Measurements from ENCODE around the gene SLC25A19. TPM values are rescaled to one million over a fixed set of nuclear protein-coding genes. Genes with fewer than 3 reads are reported as not detected.
"Not testable (repeated sequence)": the region's sequence is repeated elsewhere in the genome, so short reads cannot be mapped to it uniquely, and the experiment has no call there.

SLC25A19 gene
- total RNA-seq, 3 donors from 2014 or later: 111 to 140 (median 134) TPM

DNA sequence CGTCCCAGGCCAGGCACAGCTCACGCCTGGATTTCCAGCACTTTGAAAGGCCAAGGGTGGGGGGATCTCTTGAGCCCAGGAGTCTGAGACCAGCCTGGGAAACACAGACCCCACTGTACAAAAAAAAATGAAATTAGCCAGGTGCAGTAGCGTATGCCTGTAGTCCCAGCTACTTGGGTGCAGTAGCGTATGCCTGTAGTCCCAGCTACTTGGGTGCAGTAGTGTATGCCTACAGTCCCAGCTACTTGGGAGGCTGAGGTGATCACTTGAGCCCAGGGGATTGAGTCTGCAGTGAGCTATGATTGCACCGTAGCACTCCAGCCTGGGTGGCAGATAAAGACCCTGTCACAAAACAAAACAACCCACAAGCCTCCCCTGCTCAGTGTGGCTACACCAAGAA, 27.0 kb upstream of the SLC25A19 start:
- ATAC-seq: peak in 1 of 2 donors; percentile 32
- no peaks in the 10 kb centered on the region for H3K27me3 Mint-ChIP-seq (ENCODE audit: low read depth)
- no peak overlapping the region for H3K4me3 Mint-ChIP-seq
- H3K9me3 Mint-ChIP-seq: no peaks in the 10 kb centered on the region
- H3K36me3 Mint-ChIP-seq (ENCODE audit: insufficient read depth): peaks cover 13% of the 10 kb centered on the region
- H3K4me1 Mint-ChIP-seq (ENCODE audit: low read depth): peaks cover 14% of the 10 kb centered on the region
- DNase-seq: no peak

- no peak for DNase-seq
- no peaks in the 10 kb centered on the region for H3K9me3 Mint-ChIP-seq
These were observed 26.5 kb upstream of the SLC25A19 start for GRCh38 chr17:75315541-75316243.

DNA sequence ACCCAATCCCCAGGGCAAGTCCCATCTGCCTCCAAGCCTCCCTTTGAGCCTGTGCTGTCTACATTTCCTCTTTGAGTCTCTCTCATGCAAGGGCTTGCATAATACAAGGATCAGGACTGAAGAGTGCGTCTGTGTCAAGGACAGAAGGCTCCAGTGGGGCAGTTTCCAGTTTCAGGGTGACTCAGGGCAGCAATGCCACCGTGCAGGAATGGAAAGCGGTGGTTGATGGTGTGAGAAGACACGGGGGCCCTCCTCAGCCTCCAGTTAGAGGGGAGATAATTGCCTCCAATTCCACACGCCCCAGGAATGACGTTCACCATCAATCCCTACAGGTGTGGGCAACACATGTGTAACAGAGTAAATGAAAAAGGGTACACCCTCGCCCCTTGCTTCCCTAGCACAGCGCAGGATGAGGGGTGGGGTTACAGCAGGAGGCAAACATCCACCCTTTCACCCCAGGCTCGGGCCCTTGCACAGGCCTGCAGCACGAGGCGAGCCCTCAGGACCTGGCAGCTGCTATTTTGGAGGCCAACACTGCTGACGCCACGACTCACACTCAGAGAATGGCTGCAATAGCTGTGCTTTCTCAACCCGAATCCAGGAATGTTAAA, 24.8 kb upstream of the SLC25A19 start:
- ATAC-seq (no peak), DNase-seq (no peak)
- Mint-ChIP-seq H3K36me3 (ENCODE audit: insufficient read depth) (no peaks in the 10 kb centered on the region), H3K4me1 (ENCODE audit: low read depth) (peaks cover 14% of the 10 kb centered on the region), H3K9me3 (no peaks in the 10 kb centered on the region), H3K27me3 (ENCODE audit: low read depth) (no peaks in the 10 kb centered on the region), H3K4me3 (no peak overlapping the region)

More at GRCh38 chr17:75315541-75316243, 26.5 kb upstream of the SLC25A19 start:
- H3K4me1 Mint-ChIP-seq (ENCODE audit: low read depth): peaks cover 14% of the 10 kb centered on the region
- H3K27me3 Mint-ChIP-seq (ENCODE audit: low read depth): no peaks in the 10 kb centered on the region
- H3K36me3 Mint-ChIP-seq (ENCODE audit: insufficient read depth): peaks cover 9% of the 10 kb centered on the region
- ATAC-seq: peak; percentile 52 to 57
- H3K4me3 Mint-ChIP-seq: no peak overlapping the region

DNA sequence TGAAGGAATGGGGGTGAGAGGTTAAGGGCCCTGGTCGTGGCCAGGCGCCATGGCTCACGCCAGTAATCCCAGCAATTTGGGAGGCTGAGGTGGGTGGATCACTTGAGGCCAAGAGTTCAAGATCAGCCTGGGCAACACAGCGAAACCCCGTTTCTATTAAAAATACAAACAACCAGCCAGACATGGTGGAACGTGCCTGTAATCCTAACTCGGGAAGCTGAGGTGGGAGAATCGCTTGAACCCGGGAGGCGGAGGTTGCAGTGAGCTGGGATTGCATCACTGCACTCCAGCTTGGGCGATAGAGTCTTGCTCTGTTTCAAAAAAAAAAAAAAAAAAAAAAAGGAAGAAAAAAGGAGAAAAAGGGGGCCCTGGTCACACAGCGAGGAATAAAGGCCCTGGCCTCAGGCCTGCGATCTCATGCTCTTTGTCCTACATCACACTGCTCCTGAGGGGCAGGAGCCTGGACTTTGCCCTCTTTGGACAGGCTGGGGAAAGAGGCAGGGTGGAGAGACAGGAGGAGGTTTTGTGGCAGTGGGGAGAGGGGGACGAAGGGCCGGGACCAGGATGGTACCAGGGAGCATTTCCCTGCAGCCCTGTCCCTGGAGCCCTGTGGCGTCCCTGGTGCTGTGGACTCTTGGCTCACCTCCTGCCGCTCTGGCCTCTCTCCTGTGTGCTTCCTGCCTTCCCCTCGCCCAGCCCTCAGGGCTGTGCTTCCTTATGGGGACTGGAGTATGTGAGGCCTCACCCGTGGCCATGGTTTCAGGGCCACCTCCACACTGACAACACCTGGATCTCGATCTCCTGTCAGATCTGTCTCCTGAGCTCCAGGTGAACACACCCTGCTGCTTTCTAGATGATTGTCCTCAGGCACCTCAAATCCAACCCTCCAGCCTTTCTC, 19.7 kb upstream of the SLC25A19 start:
- H3K4me3 Mint-ChIP-seq: no peak overlapping the region
- ATAC-seq (no peak), DNase-seq (no peak)
- H3K4me1 Mint-ChIP-seq (ENCODE audit: low read depth): peaks cover 6% of the 10 kb centered on the region
- H3K9me3 Mint-ChIP-seq: no peaks in the 10 kb centered on the region
- no peaks in the 10 kb centered on the region for H3K27me3 Mint-ChIP-seq (ENCODE audit: low read depth)
- no peaks in the 10 kb centered on the region for H3K36me3 Mint-ChIP-seq (ENCODE audit: insufficient read depth)

- H3K4me3 Mint-ChIP-seq: no peak overlapping the region
- H3K27me3 Mint-ChIP-seq (ENCODE audit: low read depth): no peaks in the 10 kb centered on the region
- no peaks in the 10 kb centered on the region for H3K9me3 Mint-ChIP-seq
- no peak for DNase-seq
- no peaks in the 10 kb centered on the region for H3K36me3 Mint-ChIP-seq (ENCODE audit: insufficient read depth)
- ATAC-seq: no peak
- H3K4me1 Mint-ChIP-seq (ENCODE audit: low read depth): peaks cover 3% of the 10 kb centered on the region
These were observed 18.9 kb upstream of the SLC25A19 start for GRCh38 chr17:75307957-75308731.

- no peak overlapping the region for H3K4me3 Mint-ChIP-seq
- H3K4me1 Mint-ChIP-seq (ENCODE audit: low read depth): peaks cover 10% of the 10 kb centered on the region
- H3K27me3 Mint-ChIP-seq (ENCODE audit: low read depth): no peaks in the 10 kb centered on the region
- ATAC-seq (no peak), DNase-seq (no peak)
- H3K36me3 Mint-ChIP-seq (ENCODE audit: insufficient read depth): peaks cover 1% of the 10 kb centered on the region
- no peaks in the 10 kb centered on the region for H3K9me3 Mint-ChIP-seq
These were observed 12.4 kb upstream of the SLC25A19 start for GRCh38 chr17:75301502-75302206.

GRCh38 chr17:75301049-75301448, 11.8 kb upstream of the SLC25A19 start:
- DNase-seq: no peak
- Mint-ChIP-seq H3K27me3 (ENCODE audit: low read depth) (no peaks in the 10 kb centered on the region), H3K4me1 (ENCODE audit: low read depth) (peaks cover 12% of the 10 kb centered on the region), H3K9me3 (no peaks in the 10 kb centered on the region), H3K36me3 (ENCODE audit: insufficient read depth) (peaks cover 1% of the 10 kb centered on the region), H3K4me3 (no peak overlapping the region)
- ATAC-seq: no peak

GRCh38 chr17:75300280-75300679, 11.0 kb upstream of the SLC25A19 start:
- H3K27me3 Mint-ChIP-seq (ENCODE audit: low read depth): no peaks in the 10 kb centered on the region
- no peak for ATAC-seq
- peaks cover 19% of the 10 kb centered on the region for H3K4me1 Mint-ChIP-seq (ENCODE audit: low read depth)
- no peaks in the 10 kb centered on the region for H3K9me3 Mint-ChIP-seq
- H3K4me3 Mint-ChIP-seq: no peak overlapping the region
- H3K36me3 Mint-ChIP-seq (ENCODE audit: insufficient read depth): peaks cover 1% of the 10 kb centered on the region
- no peak for DNase-seq

DNA sequence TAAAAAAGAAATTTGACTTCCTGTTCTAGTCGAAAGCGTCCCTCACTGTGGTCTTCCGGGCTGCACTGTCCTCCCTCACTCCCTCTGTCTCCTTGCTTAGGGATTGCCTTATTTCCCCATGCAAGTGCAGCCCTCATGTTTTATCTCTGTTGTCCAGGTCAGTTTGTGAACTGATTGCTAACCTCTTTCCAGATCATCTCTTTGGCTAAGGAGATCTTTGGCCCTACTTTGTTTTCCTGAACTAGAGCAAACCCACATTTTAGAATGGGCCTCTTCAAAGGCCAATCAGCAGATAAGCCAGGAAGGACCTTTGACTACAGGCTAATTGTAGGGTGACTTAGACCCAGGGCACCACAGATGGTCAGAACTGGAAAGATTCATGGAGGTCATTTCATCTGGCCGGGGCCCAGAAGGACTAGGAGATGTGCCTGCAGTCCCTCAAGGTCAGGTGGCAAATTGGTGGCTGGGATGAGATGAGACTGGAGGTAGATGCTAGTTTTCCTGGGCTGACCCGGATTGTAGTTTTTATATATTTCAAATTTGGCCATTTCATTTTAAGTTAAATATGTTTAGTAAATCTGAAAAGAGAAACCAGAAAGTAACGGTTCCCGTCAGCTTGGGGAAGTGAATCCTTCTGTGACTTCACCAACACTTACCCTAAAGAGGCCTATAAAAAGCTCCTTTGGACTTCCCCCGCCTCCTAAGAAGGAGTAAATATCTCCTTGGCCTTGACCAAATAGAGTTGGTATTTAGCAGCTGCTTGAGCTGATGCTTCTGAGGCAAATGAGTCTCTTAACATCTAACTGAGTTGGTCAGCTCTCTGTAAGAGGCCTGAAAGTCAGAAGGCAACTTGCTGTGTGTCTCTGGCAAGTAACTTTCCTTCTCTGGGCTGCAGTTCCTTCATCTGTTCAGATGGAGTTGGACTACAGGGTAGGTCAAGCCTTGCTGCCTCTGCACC, 6.2 kb upstream of the SLC25A19 start:
- DNase-seq (no peak), ATAC-seq (peak; percentile 81 to 83)
- no peaks in the 10 kb centered on the region for H3K36me3 Mint-ChIP-seq (ENCODE audit: insufficient read depth)
- H3K4me1 Mint-ChIP-seq (ENCODE audit: low read depth): peaks cover 29% of the 10 kb centered on the region
- H3K4me3 Mint-ChIP-seq: peak overlapping the region; percentile 42
- H3K27me3 Mint-ChIP-seq (ENCODE audit: low read depth): no peaks in the 10 kb centered on the region
- no peaks in the 10 kb centered on the region for H3K9me3 Mint-ChIP-seq

DNA sequence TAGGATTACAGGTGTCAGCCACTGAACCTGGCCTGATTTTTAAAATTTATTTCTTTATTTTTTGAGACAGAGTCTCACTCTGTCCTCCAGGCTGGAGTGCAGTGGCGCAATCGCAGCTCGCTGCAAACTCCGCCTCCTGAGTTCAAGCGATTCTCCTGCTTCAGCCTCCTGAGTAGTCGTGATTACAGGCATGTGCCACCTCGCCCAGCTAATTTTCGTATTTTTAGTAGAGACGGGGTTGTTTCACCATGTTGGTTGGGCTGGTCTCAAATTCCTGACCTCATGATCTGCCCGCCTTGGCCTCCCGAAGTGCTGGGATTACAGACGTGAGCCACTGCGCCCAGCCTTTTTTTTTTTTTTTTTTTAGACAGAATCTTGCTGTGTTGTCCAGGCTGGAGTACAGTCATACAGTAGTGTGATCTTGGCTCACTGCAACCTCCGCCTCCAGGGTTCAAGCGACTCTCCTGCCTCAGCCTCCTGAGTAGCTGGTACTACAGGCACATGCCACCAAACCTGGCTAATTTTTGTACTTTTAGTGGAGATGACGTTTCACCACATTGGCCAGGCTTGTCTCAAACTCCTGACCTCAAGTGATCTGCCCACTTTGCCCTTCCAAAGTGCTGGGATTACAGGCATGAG, 3.7 kb upstream of the SLC25A19 start:
- not testable (repeated sequence) for H3K9me3 Mint-ChIP-seq; DNase-seq; ATAC-seq; H3K4me3 Mint-ChIP-seq; H3K27me3 Mint-ChIP-seq (ENCODE audit: low read depth); H3K36me3 Mint-ChIP-seq (ENCODE audit: insufficient read depth)
- peaks cover 39% of the 10 kb centered on the region for H3K4me1 Mint-ChIP-seq (ENCODE audit: low read depth)

- no peaks in the 10 kb centered on the region for H3K9me3 Mint-ChIP-seq
- peak; percentile 5 to 22 for ATAC-seq
- H3K36me3 Mint-ChIP-seq (ENCODE audit: insufficient read depth): peaks cover 14% of the 10 kb centered on the region
- H3K27me3 Mint-ChIP-seq (ENCODE audit: low read depth): no peaks in the 10 kb centered on the region
- H3K4me3 Mint-ChIP-seq: peak overlapping the region; percentile 98
- DNase-seq: peak; percentile 68
- peaks cover 28% of the 10 kb centered on the region for H3K4me1 Mint-ChIP-seq (ENCODE audit: low read depth)
These were observed 652 bp upstream of the SLC25A19 start for GRCh38 chr17:75289832-75290337.

DNA sequence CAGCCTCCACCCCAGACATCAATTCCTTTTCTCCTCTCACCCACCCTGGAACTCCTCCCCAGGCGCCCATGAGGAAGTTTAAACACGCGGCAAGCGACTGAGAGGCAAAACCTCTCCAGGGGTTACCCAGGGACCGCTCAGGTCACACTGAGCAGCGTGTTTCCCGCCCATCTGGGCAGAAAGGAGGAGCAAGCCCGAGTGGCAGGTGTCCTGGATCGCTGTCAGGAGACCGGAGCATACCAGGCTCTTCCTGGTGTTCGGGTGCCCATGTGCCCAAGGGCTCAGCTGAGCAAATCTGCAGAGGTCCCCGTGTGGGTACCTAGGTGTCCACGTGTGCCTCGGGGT, 491 bp downstream of the SLC25A19 start:
- H3K9me3 Mint-ChIP-seq: no peaks in the 10 kb centered on the region
- DNase-seq (peak; percentile 41), ATAC-seq (peak; percentile 21 to 24)
- peaks cover 16% of the 10 kb centered on the region for H3K36me3 Mint-ChIP-seq (ENCODE audit: insufficient read depth)
- peaks cover 23% of the 10 kb centered on the region for H3K4me1 Mint-ChIP-seq (ENCODE audit: low read depth)
- H3K4me3 Mint-ChIP-seq: peak overlapping the region; percentile 98
- H3K27me3 Mint-ChIP-seq (ENCODE audit: low read depth): no peaks in the 10 kb centered on the region
